CD4-positive, alpha-beta T cell treated with Interleukin-15 for 4 hours (primary cell): ENCODE data around the gene C1QTNF6.
A peak's percentile ranks its signal among the peaks of the same experiment; 100 is the strongest.
"Not testable (repeated sequence)": the region's sequence is repeated elsewhere in the genome, so short reads cannot be mapped to it uniquely, and the experiment has no call there.

ENCODE experiments used
- DNase-seq: peaks from one replicate; pipeline ENCODE4 v3.0.0-alpha.2; 2020; ENCODE audit warnings: low spot score

C1QTNF6 gene

GRCh38 chr22:37176464-37177061 lies 11.5 kb downstream of the C1QTNF6 start:
- no peak for DNase-seq

- DNase-seq: no peak
These were observed 12.4 kb downstream of the C1QTNF6 start for GRCh38 chr22:37175414-37176281.

- no peak for DNase-seq
These were observed 13.1 kb downstream of the C1QTNF6 start for GRCh38 chr22:37174964-37175363.

GRCh38 chr22:37173709-37174108 lies 14.3 kb downstream of the C1QTNF6 start:
- DNase-seq: no peak

- DNase-seq: no peak
These were observed 15.5 kb downstream of the C1QTNF6 start for GRCh38 chr22:37172266-37173245.

GRCh38 chr22:37171662-37172061 lies 16.4 kb downstream of the C1QTNF6 start:
- no peak for DNase-seq

GRCh38 chr22:37170689-37171405 lies 17.2 kb downstream of the C1QTNF6 start:
- not testable (repeated sequence) for DNase-seq

- DNase-seq: no peak
These were observed 17.9 kb downstream of the C1QTNF6 start for GRCh38 chr22:37169947-37170688.

GRCh38 chr22:37169406-37169805 lies 18.6 kb downstream of the C1QTNF6 start:
- DNase-seq: no peak

- no peak for DNase-seq
These were observed 19.9 kb downstream of the C1QTNF6 start for GRCh38 chr22:37167981-37168647.

GRCh38 chr22:37167176-37167980 lies 20.7 kb downstream of the C1QTNF6 start:
- DNase-seq: no peak

- DNase-seq: peak; percentile 84
These were observed 21.4 kb downstream of the C1QTNF6 start for GRCh38 chr22:37166675-37167066.

- DNase-seq: no peak
These were observed 21.9 kb downstream of the C1QTNF6 start for GRCh38 chr22:37165940-37166674.

- DNase-seq: no peak
These were observed 23.0 kb downstream of the C1QTNF6 start for GRCh38 chr22:37165066-37165465.

- DNase-seq: no peak
These were observed 23.6 kb downstream of the C1QTNF6 start for GRCh38 chr22:37164505-37164887.

- DNase-seq: no peak
These were observed 24.2 kb downstream of the C1QTNF6 start for GRCh38 chr22:37163575-37164504.

- DNase-seq: no peak
These were observed 25.0 kb downstream of the C1QTNF6 start for GRCh38 chr22:37163096-37163489.
